A549 (cell line): ENCODE results near the gene HPGD. TPM values are rescaled to one million over a fixed set of nuclear protein-coding genes. Genes with fewer than 3 reads are reported as not detected.

ENCODE experiments used
- ATAC-seq, 2 experiments: fragments of 200-7000 bp in 1 of 2; fragments of >200 bp in 1 of 2; cut with Nextera tagmentation in 1 of 2; cut with Tn5 transposase in 1 of 2; 3 replicates each; pipeline versions ENCODE4 v1.8.0 to v1.9.1; 2018 to 2020; ENCODE audit warnings: mild to moderate bottlenecking in 1 of 2, moderate library complexity in 1 of 2
- CTCF ChIA-PET: fragments of 300-600 bp; sonication (Branson Sonifier 250); formaldehyde crosslinking; extraction: SDS; loops from one replicate; lab custom pipeline; 2021; ENCODE audit warnings: antibody characterized with exemption, inconsistent platforms; lab: Yijun Ruan, JAX
- POLR2A ChIA-PET: fragments of 350-600 bp; formaldehyde crosslinking; extraction: SDS; loops from one replicate; lab custom pipeline; 2021; ENCODE audit warnings: antibody characterized with exemption, inconsistent platforms; lab: Yijun Ruan, JAX
- DNase-seq, 2 experiments: peaks; one replicate each; pipeline versions ENCODE4 v3.0.0 to v3.0.0-alpha.2; 2011 to 2016; ENCODE audit warnings: low read depth in 1 of 2, low spot score in 1 of 2
- FAIRE-seq: peaks from 2 replicates; lab custom pipeline; 2011; peaks lifted over from hg19 to GRCh38; lab: Jason Lieb, UNC
- H3K27ac ChIP-seq, 2 experiments: fragments of >200 bp; sonication (Bioruptor Twin); formaldehyde crosslinking; 3 replicates each; pipeline ENCODE4 v1.5.1; 2016 to 2017
- H3K4me1 ChIP-seq: fragments of >200 bp; sonication (Bioruptor Twin); formaldehyde crosslinking; 3 replicates; pipeline ENCODE4 v1.6.1; 2016
- H3K4me2 ChIP-seq: fragments of >200 bp; sonication (Bioruptor Twin); formaldehyde crosslinking; 3 replicates; pipeline ENCODE4 v1.6.1; 2016
- H3K4me3 ChIP-seq: fragments of >200 bp; sonication (Bioruptor Twin); formaldehyde crosslinking; 3 replicates; pipeline ENCODE4 v1.5.1; 2016
- H3K9me3 ChIP-seq: fragments of >200 bp; sonication (Bioruptor Twin); formaldehyde crosslinking; 3 replicates; pipeline ENCODE4 v1.6.1; 2016
- BHLHE40 ChIP-seq: IDR thresholded peaks from 2 replicates; pipeline ENCODE4 v1.6.1; 2012; ENCODE audit warnings: low read depth, low read length, inconsistent platforms
- CBX2 ChIP-seq: fragments of 200-600 bp; sonication (generic); IDR thresholded peaks from 2 replicates; pipeline ENCODE4 v1.6.1; 2016; ENCODE audit warnings: low read depth, mild to moderate bottlenecking, borderline replicate concordance
- CHD2 ChIP-seq: fragments of 150-350 bp; IDR thresholded peaks from 2 replicates; pipeline ENCODE4 v1.6.1; 2014; ENCODE audit warnings: low read length; ENCODE audit not compliant: partially characterized antibody
- EHMT2 ChIP-seq: fragments of 200-600 bp; sonication (generic); IDR thresholded peaks from 2 replicates; pipeline ENCODE4 v1.6.1; 2016; ENCODE audit warnings: antibody characterized with exemption, low read depth, mild to moderate bottlenecking, moderate library complexity
- EP300 ChIP-seq, 2 experiments: fragments of >200 bp; sonication (Bioruptor Twin); formaldehyde crosslinking; IDR thresholded peaks; 2 replicates in 1 of 2; 3 replicates in 1 of 2; pipeline ENCODE4 v1.6.1; 2016 to 2017
- GATA3 ChIP-seq: IDR thresholded peaks from 2 replicates; pipeline ENCODE4 v1.6.1; 2012; ENCODE audit warnings: borderline replicate concordance
- HEYL ChIP-seq: fragments of 250-450 bp; sonication (Bioruptor Pico); IDR thresholded peaks from 2 replicates; pipeline ENCODE4 v1.8.0; 2021; ENCODE audit warnings: mild to moderate bottlenecking, moderate library complexity
- HOXA7 ChIP-seq: fragments of 250-450 bp; sonication (Bioruptor Pico); IDR thresholded peaks from 2 replicates; pipeline ENCODE4 v1.5.0; 2020; ENCODE audit warnings: mild to moderate bottlenecking, moderate library complexity
- KDM5A ChIP-seq: fragments of 200-600 bp; sonication (generic); IDR thresholded peaks from 2 replicates; pipeline ENCODE4 v1.6.1; 2016; ENCODE audit warnings: antibody characterized with exemption, mild to moderate bottlenecking
- NFE2L2 ChIP-seq: fragments of 150-350 bp; conservative IDR thresholded peaks from 2 replicates; pipeline ENCODE4 v1.6.1; 2014; ENCODE audit warnings: low read length
- NPAS2 ChIP-seq: fragments of 250-450 bp; sonication (Bioruptor Pico); IDR thresholded peaks from 2 replicates; pipeline ENCODE4 v1.8.0; 2022; ENCODE audit warnings: mild to moderate bottlenecking, moderate library complexity, borderline replicate concordance
- NR3C1 ChIP-seq: fragments of >200 bp; sonication (Bioruptor Twin); formaldehyde crosslinking; IDR thresholded peaks from 3 replicates; pipeline ENCODE4 v1.6.1; 2017
- RFX5 ChIP-seq: fragments of 450-650 bp; IDR thresholded peaks from 2 replicates; pipeline ENCODE4 v1.7.1; 2014; ENCODE audit warnings: antibody characterized with exemption, mild to moderate bottlenecking, moderate library complexity
- RNF2 ChIP-seq: fragments of 200-600 bp; sonication (generic); IDR thresholded peaks from 2 replicates; pipeline ENCODE4 v1.6.1; 2016; ENCODE audit warnings: low read depth, mild to moderate bottlenecking, antibody characterized with exemption, moderate library complexity, borderline replicate concordance
- WGBS: methylation state at CpG from one replicate; pipeline ENCODE4 v1.1.6; 2017; ENCODE audit errors: missing lambda C conversion rate; 5-methylcytosine and 5-hydroxymethylcytosine counted together
- polyA plus RNA-seq, 4 experiments: library from polyadenylated mRNA; depleted of rRNA in 3 of 4; stranded (reverse); fragments of >200 nt; fragmentation: RNase III in 1 of 4; extraction: RNeasy Plus Mini Kit Qiagen cat#74134 plus additional on column Dnase treatment in 1 of 4; gene quantifications; 2 replicates in 3 of 4; 3 replicates in 1 of 4; pipeline ENCODE4 v1.2.3, GENCODE V29; 2011 to 2017
- TF ChIP-seq, protein P1 (sequence below): fragments of 450-650 bp; IDR thresholded peaks from 2 replicates; pipeline ENCODE4 v1.6.1; 2014; ENCODE audit warnings: antibody characterized with exemption
- TF ChIP-seq, protein P2 (sequence below): fragments of 250-450 bp; sonication (Bioruptor Pico); IDR thresholded peaks from 2 replicates; pipeline ENCODE4 v1.5.0; 2020; ENCODE audit warnings: low read depth, mild to moderate bottlenecking, moderate library complexity
- TF ChIP-seq, protein P3 (sequence below): fragments of >200 bp; sonication (Bioruptor Twin); formaldehyde crosslinking; IDR thresholded peaks from 3 replicates; pipeline ENCODE4 v1.6.1; 2016
- TF ChIP-seq, protein P4 (sequence below): fragments of 250-450 bp; sonication (Bioruptor Pico); IDR thresholded peaks from 2 replicates; pipeline ENCODE4 v1.5.0; 2021; ENCODE audit warnings: mild to moderate bottlenecking, moderate library complexity, borderline replicate concordance

HPGD gene
- polyA plus RNA-seq, 2 of the 4 experiments (the other 2 are of a cell fraction): 114 to 127 TPM

DNA sequence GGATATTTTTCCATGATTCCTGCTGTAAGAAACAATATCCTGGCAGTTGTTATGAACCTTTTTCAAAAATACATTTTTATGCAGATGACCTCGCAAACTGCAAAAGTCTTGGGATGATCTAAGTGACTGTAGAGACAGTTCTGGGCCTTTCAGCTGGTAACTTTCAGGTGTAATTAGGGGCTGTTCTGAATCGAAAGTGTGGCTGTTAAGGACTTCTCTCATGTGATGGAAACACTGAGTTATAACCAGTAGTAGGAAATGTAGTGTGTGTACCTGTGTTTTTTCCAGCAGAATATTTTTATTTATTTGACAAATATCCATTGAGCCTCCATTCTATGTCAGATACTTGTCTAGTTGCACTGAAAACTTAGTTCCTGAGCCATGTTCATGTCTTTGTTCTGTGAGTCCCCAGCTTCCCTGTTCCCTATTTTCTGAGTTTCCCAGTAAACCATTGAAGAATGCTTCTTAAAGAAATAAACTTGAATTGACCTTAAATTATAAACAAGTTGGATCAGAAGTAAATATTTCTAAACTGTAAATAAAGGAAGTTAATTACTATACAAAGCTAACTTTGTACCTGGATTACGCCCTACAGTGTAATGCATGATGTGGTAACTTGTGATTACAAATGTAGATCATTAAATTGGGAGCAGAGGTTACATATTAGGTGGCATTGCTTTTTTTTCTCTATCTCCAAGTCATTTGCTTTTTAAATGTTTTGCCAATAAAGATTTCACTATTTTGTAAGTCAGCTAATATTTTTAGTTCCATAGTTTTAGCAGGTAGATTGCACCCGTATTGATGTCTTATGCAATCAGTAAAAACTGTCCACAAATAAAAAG, 33.7 kb upstream of the HPGD start (continued):
- TF ChIP-seq NR3C1: no peak

DNA sequence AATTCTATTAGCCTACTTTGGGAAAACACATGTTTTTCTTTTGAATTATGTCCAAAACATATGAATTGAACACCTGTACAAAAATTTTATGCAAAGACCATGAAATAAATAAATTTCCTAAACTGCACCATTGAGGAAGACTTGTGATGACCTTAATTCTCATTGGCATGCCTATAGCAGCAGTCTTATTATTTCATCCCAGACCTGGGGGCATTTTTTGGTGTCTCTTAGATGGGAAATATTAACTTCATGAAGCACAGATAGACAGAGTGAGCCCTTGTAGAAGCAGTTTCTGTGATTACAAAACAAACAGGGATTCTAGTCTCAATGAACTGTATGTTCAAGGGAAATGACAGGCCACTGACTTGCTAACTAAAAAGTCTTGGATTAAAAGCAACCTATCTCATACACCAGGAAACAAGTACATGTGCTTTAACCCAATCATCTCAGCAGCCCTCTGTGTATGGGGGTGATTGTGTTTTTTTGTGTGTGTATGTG, 32.0 kb upstream of the HPGD start:
- FAIRE-seq (no peak), DNase-seq (no peak)
- CTCF ChIA-PET: no interaction called here

DNA sequence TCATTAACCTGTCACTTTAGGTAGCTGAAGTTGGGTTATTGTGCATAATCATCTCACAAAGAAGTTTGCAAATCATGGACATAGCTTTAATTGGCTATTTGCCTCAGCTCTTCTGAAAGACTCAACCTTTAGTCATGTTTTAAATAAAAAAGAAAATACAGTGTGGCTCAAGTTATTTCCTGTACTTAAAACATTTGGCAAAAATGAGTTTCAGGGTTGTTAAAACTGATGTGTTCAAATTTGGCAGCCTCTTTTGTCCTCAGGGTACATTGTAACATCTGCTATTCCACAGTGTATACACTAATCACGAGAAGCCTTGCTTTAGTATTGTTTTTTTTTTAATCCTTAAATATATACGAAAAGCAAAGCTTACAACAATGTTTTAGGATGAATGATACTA, 31.5 kb upstream of the HPGD start:
- Histone ChIP-seq H3K27ac (no peak overlapping the region), H3K4me3 (no peak overlapping the region), H3K4me1 (peaks cover 3% of the 10 kb centered on the region; the same call in 1 of the 3 replicates), H3K4me2 (no peak overlapping the region), H3K9me3 (no peaks in the 10 kb centered on the region)
- POLR2A ChIA-PET: no interaction called here
- no peak for TF ChIP-seq NPAS2 (CRISPR knock-in tag)
- TF ChIP-seq CBX2: no peak
- CTCF ChIA-PET: no interaction called here
- ATAC-seq (no peak), DNase-seq (no peak), FAIRE-seq (no peak)
- WGBS: 81% methylated on average over 2 of the region's 2 CpGs

More for the DNA sequence above, 32.0 kb upstream of the HPGD start:
- ATAC-seq: no peak
- TF ChIP-seq, protein P1, sequence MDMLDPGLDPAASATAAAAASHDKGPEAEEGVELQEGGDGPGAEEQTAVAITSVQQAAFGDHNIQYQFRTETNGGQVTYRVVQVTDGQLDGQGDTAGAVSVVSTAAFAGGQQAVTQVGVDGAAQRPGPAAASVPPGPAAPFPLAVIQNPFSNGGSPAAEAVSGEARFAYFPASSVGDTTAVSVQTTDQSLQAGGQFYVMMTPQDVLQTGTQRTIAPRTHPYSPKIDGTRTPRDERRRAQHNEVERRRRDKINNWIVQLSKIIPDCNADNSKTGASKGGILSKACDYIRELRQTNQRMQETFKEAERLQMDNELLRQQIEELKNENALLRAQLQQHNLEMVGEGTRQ: no peak
- TF ChIP-seq, protein P2, sequence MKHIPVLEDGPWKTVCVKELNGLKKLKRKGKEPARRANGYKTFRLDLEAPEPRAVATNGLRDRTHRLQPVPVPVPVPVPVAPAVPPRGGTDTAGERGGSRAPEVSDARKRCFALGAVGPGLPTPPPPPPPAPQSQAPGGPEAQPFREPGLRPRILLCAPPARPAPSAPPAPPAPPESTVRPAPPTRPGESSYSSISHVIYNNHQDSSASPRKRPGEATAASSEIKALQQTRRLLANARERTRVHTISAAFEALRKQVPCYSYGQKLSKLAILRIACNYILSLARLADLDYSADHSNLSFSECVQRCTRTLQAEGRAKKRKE: no peak
- no peak for TF ChIP-seq EHMT2
- TF ChIP-seq CHD2: no peak
- H3K4me3 ChIP-seq: no peak overlapping the region
- no peaks in the 10 kb centered on the region for H3K9me3 ChIP-seq
- no peak overlapping the region for H3K4me2 ChIP-seq
- H3K27ac ChIP-seq: no peak overlapping the region
- H3K4me1 ChIP-seq: peaks cover 3% of the 10 kb centered on the region; the same call in 1 of the 3 replicates
- POLR2A ChIA-PET: no interaction called here

DNA sequence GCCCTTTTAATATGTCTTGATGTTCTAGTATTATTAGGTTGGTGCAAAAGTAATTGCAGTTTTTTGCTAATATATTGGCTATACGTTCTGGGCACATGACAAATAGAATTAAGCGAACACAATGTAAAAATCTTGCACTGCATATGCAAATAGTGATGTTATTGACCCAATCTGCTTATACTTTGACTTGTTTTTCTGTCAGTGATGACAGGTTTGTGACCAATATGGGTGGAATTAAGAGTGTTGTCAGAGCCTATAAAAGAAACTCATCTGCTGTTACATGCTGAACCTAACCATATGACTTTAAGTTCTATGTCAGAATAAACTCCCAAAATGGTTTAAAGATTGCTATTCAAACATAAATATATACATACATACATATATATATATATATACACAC, 30.7 kb upstream of the HPGD start:
- no peak overlapping the region for H3K4me2 ChIP-seq
- H3K4me1 ChIP-seq: peaks cover 3% of the 10 kb centered on the region; the same call in 1 of the 3 replicates
- TF ChIP-seq BHLHE40: no peak
- no peak for TF ChIP-seq EP300 (IDR thresholded peaks at IDR 0.05)
- TF ChIP-seq, protein P3, sequence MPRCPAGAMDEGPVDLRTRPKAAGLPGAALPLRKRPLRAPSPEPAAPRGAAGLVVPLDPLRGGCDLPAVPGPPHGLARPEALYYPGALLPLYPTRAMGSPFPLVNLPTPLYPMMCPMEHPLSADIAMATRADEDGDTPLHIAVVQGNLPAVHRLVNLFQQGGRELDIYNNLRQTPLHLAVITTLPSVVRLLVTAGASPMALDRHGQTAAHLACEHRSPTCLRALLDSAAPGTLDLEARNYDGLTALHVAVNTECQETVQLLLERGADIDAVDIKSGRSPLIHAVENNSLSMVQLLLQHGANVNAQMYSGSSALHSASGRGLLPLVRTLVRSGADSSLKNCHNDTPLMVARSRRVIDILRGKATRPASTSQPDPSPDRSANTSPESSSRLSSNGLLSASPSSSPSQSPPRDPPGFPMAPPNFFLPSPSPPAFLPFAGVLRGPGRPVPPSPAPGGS: no peak
- no peak for TF ChIP-seq HOXA7 (CRISPR knock-in tag)
- TF ChIP-seq, protein P4, sequence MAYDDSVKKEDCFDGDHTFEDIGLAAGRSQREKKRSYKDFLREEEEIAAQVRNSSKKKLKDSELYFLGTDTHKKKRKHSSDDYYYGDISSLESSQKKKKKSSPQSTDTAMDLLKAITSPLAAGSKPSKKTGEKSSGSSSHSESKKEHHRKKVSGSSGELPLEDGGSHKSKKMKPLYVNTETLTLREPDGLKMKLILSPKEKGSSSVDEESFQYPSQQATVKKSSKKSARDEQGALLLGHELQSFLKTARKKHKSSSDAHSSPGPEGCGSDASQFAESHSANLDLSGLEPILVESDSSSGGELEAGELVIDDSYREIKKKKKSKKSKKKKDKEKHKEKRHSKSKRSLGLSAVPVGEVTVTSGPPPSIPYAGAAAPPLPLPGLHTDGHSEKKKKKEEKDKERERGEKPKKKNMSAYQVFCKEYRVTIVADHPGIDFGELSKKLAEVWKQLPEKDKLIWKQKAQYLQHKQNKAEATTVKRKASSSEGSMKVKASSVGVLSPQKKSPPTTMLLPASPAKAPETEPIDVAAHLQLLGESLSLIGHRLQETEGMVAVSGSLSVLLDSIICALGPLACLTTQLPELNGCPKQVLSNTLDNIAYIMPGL (CRISPR knock-in tag): no peak
- no peak for TF ChIP-seq NFE2L2
- no peak for TF ChIP-seq GATA3
- TF ChIP-seq RNF2: no peak
- TF ChIP-seq KDM5A: no peak
- TF ChIP-seq HEYL: no peak
- no peak for TF ChIP-seq RFX5
- TF ChIP-seq CHD2: no peak
- TF ChIP-seq, all 56 proteins: peak for 0
- ChIA-PET POLR2A (no interaction called here), CTCF (no interaction called here)
- FAIRE-seq: no peak
- Histone ChIP-seq H3K27ac (no peak overlapping the region), H3K4me3 (no peak overlapping the region), H3K9me3 (no peaks in the 10 kb centered on the region)
- no peak for ATAC-seq
- no peak for DNase-seq
- WGBS: 74% methylated on average over 2 of the region's 2 CpGs
